ENCODE results near the gene CATSPERD. TPM values are rescaled to one million over a fixed set of nuclear protein-coding genes. Genes with fewer than 3 reads are reported as not detected.
A peak's percentile ranks its signal among the peaks of the same experiment; 100 is the strongest.
"Not testable (repeated sequence)": the region's sequence is repeated elsewhere in the genome, so short reads cannot be mapped to it uniquely, and the experiment has no call there.

CATSPERD gene
- total RNA-seq, 1 donor from 2014 or later, result not detected

DNA sequence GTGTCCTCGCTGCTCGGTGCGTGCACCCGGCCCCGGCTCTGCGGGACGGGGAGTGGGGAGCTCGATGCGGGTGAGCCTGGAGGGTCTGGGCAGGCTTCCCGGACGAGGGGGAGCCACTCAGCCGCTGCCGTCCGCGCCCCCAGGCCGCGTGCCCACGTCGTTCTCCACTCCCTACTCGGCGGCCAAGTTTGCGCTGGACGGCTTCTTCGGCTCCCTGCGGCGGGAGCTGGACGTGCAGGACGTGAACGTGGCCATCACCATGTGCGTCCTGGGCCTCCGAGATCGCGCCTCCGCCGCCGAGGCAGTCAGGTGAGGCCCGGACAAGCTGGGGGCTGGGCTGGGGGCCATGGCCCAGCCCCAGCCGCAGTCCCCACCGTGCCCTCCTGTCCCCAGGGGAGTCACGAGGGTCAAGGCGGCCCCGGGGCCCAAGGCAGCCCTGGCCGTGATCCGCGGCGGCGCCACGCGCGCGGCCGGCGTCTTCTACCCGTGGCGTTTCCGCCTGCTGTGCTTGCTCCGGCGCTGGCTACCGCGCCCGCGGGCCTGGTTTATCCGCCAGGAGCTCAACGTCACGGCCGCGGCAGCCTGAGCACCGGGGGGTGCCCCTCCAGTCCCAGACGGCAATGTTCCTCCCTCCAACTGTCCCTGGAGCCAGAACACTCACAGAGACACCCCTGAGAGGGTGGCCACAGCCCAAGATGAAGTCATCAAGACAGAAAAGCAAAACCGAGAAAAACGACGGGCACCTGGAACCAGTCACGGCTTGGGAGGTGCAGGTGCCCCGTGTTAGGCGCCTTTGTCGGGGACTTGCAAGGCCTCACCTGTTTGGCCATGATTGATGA lies 32.9 kb upstream of the CATSPERD start:
- no peak overlapping the region for H3K4me3 ChIP-seq (ENCODE audit: insufficient read depth, low read depth, low read length)
- no peak overlapping the region for H3K9ac ChIP-seq (ENCODE audit: low read length)
- Mint-ChIP-seq H3K4me1 (ENCODE audit: low read depth, unreplicated experiment) (peaks cover 6% of the 10 kb centered on the region), H3K27me3 (ENCODE audit: low read depth, unreplicated experiment) (no peaks in the 10 kb centered on the region), H3K9me3 (ENCODE audit: unreplicated experiment) (peaks cover 3% of the 10 kb centered on the region), H3K36me3 (ENCODE audit: low read depth, unreplicated experiment) (peaks cover 14% of the 10 kb centered on the region), H3K4me3 (ENCODE audit: unreplicated experiment) (no peak overlapping the region), H3K27ac (ENCODE audit: unreplicated experiment) (no peak overlapping the region)
- H3K79me2 ChIP-seq (ENCODE audit: insufficient read depth, low read length), result peaks cover 25% of the 10 kb centered on the region
- peaks cover 4% of the 10 kb centered on the region for H3K36me3 ChIP-seq (ENCODE audit: insufficient read depth, low read length)
- H2AFZ ChIP-seq (ENCODE audit: low read depth, low read length), result peak overlapping the region; percentile 75
- no peaks in the 10 kb centered on the region for H3K9me3 ChIP-seq (ENCODE audit: insufficient read depth, low read depth, low read length)
- FAIRE-seq, result no peak
- H3K27ac ChIP-seq (ENCODE audit: low read depth, low read length), result no peak overlapping the region
- no peak for TF ChIP-seq CTCF (IDR thresholded peaks at IDR 0.05; ENCODE audit: insufficient read depth, low read depth, low read length)
- no peak for TF ChIP-seq EZH2 (IDR thresholded peaks at IDR 0.05; ENCODE audit: insufficient read depth, low read length)
- H3K27me3 ChIP-seq (ENCODE audit: insufficient read depth, low read length), result no peaks in the 10 kb centered on the region
- H3K4me1 ChIP-seq (ENCODE audit: insufficient read depth, low read length), result peaks cover 8% of the 10 kb centered on the region
- peak overlapping the region; percentile 81 for H3K4me2 ChIP-seq (ENCODE audit: low read length)
- peaks cover 24% of the 10 kb centered on the region for H4K20me1 ChIP-seq (ENCODE audit: insufficient read depth, low read length)
- DNase-seq (ENCODE audit: low read depth), result no peak

DNA sequence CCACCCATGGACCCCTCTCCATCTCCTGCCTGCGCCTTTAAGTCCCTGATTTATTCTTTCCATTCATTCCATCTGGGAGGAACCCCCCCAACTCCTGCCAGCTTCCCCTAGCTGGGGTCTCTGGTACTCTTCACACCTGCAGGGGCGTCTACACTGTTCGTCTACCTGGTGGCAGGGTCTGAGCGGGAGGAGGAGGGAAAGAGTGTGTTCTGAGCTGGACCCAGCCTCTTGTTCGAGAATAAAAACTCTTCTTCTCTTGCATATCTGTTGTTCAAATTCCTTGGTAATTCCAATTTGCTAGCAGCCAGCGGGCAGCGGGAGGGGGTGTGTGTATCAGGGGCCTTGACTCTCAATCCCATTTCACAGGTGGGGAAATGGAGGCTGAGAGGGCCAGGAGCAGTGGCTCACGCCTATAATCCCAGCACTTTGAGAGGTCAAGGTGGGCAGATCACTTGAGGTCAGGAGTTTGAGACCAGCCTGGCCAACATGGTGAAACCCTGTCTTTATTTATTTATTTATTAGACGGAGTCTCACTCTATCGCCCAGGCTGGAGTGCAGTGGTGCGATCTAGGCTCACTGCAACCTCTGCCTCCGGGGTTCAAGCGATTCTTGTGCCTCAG lies 32.1 kb upstream of the CATSPERD start:
- H3K79me2 ChIP-seq (ENCODE audit: insufficient read depth, low read length), result peaks cover 33% of the 10 kb centered on the region
- H4K20me1 ChIP-seq (ENCODE audit: insufficient read depth, low read length), result peaks cover 32% of the 10 kb centered on the region
- Mint-ChIP-seq H3K36me3 (ENCODE audit: low read depth, unreplicated experiment) (peaks cover 16% of the 10 kb centered on the region), H3K4me3 (ENCODE audit: unreplicated experiment) (peak overlapping the region; percentile 70)
- H3K9me3 Mint-ChIP-seq (ENCODE audit: unreplicated experiment); H3K27me3 Mint-ChIP-seq (ENCODE audit: low read depth, unreplicated experiment); H3K4me1 Mint-ChIP-seq (ENCODE audit: low read depth, unreplicated experiment); H3K4me2 ChIP-seq (ENCODE audit: low read length); H2AFZ ChIP-seq (ENCODE audit: low read depth, low read length); H3K9me3 ChIP-seq (ENCODE audit: insufficient read depth, low read depth, low read length); FAIRE-seq; H3K27me3 ChIP-seq (ENCODE audit: insufficient read depth, low read length); H3K4me3 ChIP-seq (ENCODE audit: insufficient read depth, low read depth, low read length); H3K27ac Mint-ChIP-seq (ENCODE audit: unreplicated experiment); H3K36me3 ChIP-seq (ENCODE audit: insufficient read depth, low read length); H3K4me1 ChIP-seq (ENCODE audit: insufficient read depth, low read length); H3K9ac ChIP-seq (ENCODE audit: low read length); H3K27ac ChIP-seq (ENCODE audit: low read depth, low read length); DNase-seq (ENCODE audit: low read depth): not testable (repeated sequence)

DNA sequence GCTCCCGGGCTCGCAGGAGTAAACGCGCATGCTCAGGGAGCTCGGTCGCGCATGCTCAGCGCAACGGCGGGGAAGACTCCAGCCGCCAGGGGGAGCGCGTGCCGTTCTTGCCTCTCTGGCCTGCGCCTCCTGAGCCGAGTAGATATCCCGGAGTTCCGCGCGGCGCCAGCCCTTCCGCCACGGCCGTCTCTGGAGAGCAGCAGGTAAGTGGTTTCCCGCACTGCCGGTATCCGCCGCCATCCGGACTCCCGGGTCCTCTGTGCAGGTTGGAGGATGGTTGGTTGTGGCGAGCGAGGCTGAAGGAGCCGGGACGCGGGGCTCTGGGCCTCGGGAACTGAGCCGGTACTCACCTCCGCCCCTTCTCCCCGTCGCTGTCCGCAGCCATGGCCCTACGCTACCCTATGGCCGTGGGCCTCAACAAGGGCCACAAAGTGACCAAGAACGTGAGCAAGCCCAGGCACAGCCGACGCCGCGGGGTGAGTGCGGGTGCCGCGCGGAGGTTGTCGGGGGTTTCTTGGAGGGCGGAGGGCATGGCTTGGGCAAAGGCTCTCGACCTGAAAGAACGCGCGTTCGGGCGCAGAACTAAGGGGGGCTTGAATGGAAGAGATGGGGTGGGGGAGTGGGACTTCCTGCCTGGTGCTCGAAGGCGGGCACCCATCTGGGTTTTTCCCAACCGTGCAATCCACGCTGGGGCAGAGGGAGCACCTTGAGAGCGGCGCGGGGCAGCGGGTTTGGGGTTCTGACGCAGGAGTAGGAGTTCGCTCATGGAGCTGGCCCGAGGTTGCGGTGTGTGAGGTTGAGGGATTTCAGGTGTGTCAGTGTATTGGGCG lies 30.1 kb upstream of the CATSPERD start, which contains the start of gene RPL36:
Gene RPL36 (plus strand): TSS at position 171 of the 830 bp plus-strand sequence. CDS start 213 bp downstream, at position 384.
- peak; percentile 50 for FAIRE-seq
- Mint-ChIP-seq H3K27ac (ENCODE audit: unreplicated experiment) (peak within 1 kb of the TSS; percentile 95), H3K9me3 (ENCODE audit: unreplicated experiment) (peaks cover 3% of the 10 kb centered on the region), H3K36me3 (ENCODE audit: low read depth, unreplicated experiment) (peaks cover 13% of the 10 kb centered on the region), H3K4me1 (ENCODE audit: low read depth, unreplicated experiment) (peaks cover 7% of the 10 kb centered on the region), H3K27me3 (ENCODE audit: low read depth, unreplicated experiment) (no peaks in the 10 kb centered on the region), H3K4me3 (ENCODE audit: unreplicated experiment) (peak within 1 kb of the TSS; percentile 99)
- peak; percentile 89 for TF ChIP-seq CTCF (IDR thresholded peaks at IDR 0.05; ENCODE audit: insufficient read depth, low read depth, low read length)
- TF ChIP-seq EZH2 (IDR thresholded peaks at IDR 0.05; ENCODE audit: insufficient read depth, low read length), result no peak
- H3K36me3 ChIP-seq (ENCODE audit: insufficient read depth, low read length), result peaks cover 8% of the 10 kb centered on the region
- H4K20me1 ChIP-seq (ENCODE audit: insufficient read depth, low read length), result peaks cover 52% of the 10 kb centered on the region
- H3K27me3 ChIP-seq (ENCODE audit: insufficient read depth, low read length), result no peaks in the 10 kb centered on the region
- peaks cover 53% of the 10 kb centered on the region for H3K79me2 ChIP-seq (ENCODE audit: insufficient read depth, low read length)
- peaks cover 8% of the 10 kb centered on the region for H3K4me1 ChIP-seq (ENCODE audit: insufficient read depth, low read length)
- H3K4me2 ChIP-seq (ENCODE audit: low read length), result peak within 1 kb of the TSS; percentile 86
- DNase-seq (ENCODE audit: low read depth), result peak; percentile 83
- H3K27ac ChIP-seq (ENCODE audit: low read depth, low read length), result peak within 1 kb of the TSS; percentile 85
- H3K9me3 ChIP-seq (ENCODE audit: insufficient read depth, low read depth, low read length), result no peaks in the 10 kb centered on the region
- H2AFZ ChIP-seq (ENCODE audit: low read depth, low read length), result peak within 1 kb of the TSS; percentile 69
- peak within 1 kb of the TSS; percentile 98 for H3K4me3 ChIP-seq (ENCODE audit: insufficient read depth, low read depth, low read length)
- H3K9ac ChIP-seq (ENCODE audit: low read length), result peak within 1 kb of the TSS; percentile 98
